B cell (primary cell): Measurements from ENCODE around the gene SPTBN1.

Experiments
- EZH2 ChIP-seq: IDR thresholded peaks from 2 replicates; pipeline ENCODE4 v1.6.1; 2012; ENCODE audit warnings: borderline replicate concordance, low read depth, mild to moderate bottlenecking, moderate library complexity, low read length; ENCODE audit not compliant: insufficient read depth, poor library complexity, severe bottlenecking
- TF ChIP-seq, protein P1 (sequence below): fragments of 200-600 bp; IDR thresholded peaks from one replicate; pipeline ENCODE4 v1.8.0; 2022; ENCODE audit warnings: antibody characterized with exemption, mild to moderate bottlenecking

GRCh38 chr2:54581326-54582039 lies 125.4 kb downstream of the SPTBN1 start:
- TF ChIP-seq, protein P1, sequence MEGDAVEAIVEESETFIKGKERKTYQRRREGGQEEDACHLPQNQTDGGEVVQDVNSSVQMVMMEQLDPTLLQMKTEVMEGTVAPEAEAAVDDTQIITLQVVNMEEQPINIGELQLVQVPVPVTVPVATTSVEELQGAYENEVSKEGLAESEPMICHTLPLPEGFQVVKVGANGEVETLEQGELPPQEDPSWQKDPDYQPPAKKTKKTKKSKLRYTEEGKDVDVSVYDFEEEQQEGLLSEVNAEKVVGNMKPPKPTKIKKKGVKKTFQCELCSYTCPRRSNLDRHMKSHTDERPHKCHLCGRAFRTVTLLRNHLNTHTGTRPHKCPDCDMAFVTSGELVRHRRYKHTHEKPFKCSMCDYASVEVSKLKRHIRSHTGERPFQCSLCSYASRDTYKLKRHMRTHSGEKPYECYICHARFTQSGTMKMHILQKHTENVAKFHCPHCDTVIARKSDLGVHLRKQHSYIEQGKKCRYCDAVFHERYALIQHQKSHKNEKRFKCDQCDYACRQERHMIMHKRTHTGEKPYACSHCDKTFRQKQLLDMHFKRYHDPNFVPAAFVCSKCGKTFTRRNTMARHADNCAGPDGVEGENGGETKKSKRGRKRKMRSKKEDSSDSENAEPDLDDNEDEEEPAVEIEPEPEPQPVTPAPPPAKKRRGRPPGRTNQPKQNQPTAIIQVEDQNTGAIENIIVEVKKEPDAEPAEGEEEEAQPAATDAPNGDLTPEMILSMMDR, result no peak
- TF ChIP-seq EZH2, result no peak
